ENCODE measurements around the gene TENT4B.

DNA sequence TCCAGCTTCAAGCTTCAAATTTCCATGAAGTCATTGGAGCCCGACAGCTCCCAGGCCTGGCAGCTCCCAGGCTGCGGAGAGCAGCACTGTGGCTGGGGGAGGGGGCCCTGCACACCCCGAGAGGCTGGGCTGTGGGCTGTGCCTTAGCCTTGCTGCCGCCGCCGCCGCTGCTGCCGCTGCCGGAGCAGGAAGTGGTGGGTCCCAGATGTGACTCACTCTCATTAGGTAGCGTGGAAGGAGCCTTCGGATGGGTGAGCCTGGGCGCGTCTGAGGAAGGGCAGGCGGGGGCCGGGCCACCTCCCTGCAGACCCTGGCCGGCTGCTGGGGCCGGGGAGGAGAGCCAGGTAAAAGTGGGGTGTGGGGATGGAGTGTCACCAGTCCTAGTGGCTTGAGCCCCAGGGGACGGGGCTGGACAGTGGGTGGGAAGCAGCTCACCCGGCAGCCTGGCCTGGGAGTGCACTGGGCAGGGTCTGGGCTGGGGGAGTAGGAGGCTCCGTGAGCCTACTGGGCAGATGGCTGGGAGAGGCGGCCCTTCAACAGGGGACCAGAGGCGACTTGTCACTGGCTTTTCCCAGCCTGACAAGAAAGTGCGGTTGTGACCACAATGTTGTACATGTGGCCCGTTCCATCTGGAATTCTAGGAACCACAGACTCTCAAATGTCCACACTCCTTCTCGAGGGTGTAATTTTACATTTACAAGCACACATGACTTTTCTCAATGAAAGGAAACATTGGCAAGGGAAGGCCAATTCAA is 113.4 kb downstream of the TENT4B start, which contains the start of gene ADCY7:
- TF ChIP-seq, protein P1, sequence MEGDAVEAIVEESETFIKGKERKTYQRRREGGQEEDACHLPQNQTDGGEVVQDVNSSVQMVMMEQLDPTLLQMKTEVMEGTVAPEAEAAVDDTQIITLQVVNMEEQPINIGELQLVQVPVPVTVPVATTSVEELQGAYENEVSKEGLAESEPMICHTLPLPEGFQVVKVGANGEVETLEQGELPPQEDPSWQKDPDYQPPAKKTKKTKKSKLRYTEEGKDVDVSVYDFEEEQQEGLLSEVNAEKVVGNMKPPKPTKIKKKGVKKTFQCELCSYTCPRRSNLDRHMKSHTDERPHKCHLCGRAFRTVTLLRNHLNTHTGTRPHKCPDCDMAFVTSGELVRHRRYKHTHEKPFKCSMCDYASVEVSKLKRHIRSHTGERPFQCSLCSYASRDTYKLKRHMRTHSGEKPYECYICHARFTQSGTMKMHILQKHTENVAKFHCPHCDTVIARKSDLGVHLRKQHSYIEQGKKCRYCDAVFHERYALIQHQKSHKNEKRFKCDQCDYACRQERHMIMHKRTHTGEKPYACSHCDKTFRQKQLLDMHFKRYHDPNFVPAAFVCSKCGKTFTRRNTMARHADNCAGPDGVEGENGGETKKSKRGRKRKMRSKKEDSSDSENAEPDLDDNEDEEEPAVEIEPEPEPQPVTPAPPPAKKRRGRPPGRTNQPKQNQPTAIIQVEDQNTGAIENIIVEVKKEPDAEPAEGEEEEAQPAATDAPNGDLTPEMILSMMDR (IDR thresholded peaks at IDR 0.05): no peak
- TF ChIP-seq POLR2AphosphoS5 (IDR thresholded peaks at IDR 0.05; ENCODE audit: low read depth, low read length) (0 out of 2 replicates have a peak, but pooled peaks have one; percentile 13), TCF12 (IDR thresholded peaks at IDR 0.05) (peak; percentile 51; the same call in 1 of the 2 replicates), RAD21 (IDR thresholded peaks at IDR 0.05; ENCODE audit: low read length) (no peak), FOXJ3 (CRISPR knock-in tag; IDR thresholded peaks at IDR 0.05) (no peak), SIN3A (IDR thresholded peaks at IDR 0.05; ENCODE audit: borderline replicate concordance, low read depth, low read length) (no peak)
- TF ChIP-seq, protein P2, sequence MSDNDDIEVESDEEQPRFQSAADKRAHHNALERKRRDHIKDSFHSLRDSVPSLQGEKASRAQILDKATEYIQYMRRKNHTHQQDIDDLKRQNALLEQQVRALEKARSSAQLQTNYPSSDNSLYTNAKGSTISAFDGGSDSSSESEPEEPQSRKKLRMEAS (IDR thresholded peaks at IDR 0.05; ENCODE audit: low read depth): peak; percentile 72

Data from SK-N-SH (cell line).